Lung microvascular endothelial cell (primary cell): Measurements from ENCODE around the gene SLC44A1. TPM values are rescaled to one million over a fixed set of nuclear protein-coding genes. Genes with fewer than 3 reads are reported as not detected.

Source experiments
- DNase-seq, 2 donors: peaks; one replicate each; pipeline versions ENCODE4 v3.0.0 to v3.0.0-alpha.2; 2010; ENCODE audit warnings: low read depth in 2 of 2
- total RNA-seq: library from RNA; depleted of rRNA; stranded (reverse); fragments of >200 nt; gene quantifications from 2 replicates; pipeline ENCODE4 v1.2.1, GENCODE V29; 2014

Gene SLC44A1
- total RNA-seq, 1 donor from 2014 or later = 10.1 TPM

DNA sequence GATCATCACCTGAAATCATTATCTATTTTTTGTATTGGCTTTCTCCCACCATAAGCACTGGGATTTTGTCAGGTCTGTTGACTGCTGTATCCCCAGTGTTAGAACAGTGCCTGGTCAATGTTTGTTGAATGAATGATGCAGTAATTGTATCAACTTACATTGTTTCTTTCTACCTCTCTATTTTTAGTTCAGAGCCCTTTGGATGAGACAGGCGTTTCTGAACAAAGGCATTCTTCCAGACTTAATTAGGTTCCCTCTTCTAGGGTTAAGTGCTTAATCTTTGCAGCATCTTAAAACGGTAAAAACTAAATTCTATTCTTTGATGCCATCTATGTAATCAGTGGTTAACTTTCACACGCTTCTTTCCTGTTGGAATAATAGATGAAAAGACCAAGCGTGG, 26.3 kb downstream of the SLC44A1 start:
- no peak for DNase-seq

DNA sequence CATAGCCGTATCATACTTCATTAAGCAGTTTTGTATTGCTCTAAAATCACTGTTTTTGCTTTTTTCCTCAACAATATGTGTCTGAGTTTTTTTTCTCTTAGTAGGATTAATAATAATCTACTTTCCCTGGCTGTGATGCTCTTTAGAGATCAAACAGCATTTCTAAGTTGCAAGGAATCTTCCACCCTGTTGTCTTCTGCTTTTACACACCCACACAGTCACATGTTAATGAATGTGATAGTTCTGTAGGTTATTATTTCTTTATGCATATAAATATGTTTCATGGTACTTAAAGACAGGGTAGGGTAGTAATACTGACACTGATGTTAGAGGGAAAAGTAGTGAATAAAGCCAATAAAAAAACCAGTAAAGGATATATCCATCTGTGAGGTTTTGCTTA, 29.3 kb downstream of the SLC44A1 start:
- no peak for DNase-seq

DNA sequence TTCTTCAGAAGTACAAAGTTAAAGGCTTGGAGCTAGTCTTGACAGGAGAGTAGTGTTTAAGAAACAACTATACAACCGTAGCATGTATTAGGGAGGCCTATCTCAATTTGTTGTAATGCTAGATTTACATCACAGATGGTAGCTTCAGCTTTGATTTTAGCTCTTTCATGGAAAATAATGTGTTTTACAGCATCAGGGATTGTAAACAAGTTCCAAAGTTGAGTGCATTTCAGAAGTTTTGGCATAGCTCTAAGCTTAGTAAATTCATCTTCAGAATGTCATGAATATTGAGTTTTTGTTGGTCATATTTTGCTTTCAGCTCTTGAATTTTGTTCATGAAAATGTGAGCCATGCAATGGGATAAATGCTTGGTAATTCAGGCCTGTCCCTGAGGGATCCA, 30.7 kb downstream of the SLC44A1 start:
- DNase-seq = no peak

DNA sequence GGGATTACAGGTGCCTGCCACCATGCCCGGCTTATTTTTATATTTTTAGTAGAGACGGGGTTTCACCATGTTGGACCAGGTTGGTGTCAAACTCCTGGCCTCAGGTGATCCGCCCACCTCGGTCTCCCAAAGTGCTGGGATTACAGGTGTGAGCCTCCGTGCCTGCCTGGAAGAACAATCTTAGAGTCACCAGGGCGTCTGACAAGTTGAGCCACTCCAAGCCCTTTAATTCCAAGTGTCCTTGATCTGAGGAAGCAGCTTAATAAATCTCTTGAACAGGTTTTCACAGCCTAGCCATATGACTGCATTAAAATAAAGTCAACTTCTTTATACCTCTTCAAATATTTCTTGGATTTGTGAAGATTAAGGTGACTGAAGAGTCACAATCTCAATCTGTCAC, 31.5 kb downstream of the SLC44A1 start:
- DNase-seq = no peak

DNA sequence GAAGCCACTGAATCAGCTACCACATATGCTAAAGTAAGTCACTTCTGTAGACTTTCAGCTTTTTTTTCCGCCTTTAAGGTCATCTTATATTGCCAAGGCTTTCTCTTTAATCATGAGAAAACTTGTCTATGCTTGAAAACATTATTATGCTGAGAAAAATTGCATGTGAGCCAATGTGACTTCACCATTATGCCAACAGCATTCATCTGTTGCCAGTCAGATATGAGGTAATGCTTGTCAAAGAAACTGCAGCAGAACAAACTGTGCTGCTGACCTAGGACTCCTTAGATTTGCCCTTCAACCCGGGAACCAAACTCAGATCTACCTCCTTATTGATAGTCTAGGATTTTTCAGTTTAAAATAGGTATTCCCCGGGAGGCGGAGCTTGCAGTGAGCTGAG, 34.3 kb downstream of the SLC44A1 start:
- no peak for DNase-seq

DNA sequence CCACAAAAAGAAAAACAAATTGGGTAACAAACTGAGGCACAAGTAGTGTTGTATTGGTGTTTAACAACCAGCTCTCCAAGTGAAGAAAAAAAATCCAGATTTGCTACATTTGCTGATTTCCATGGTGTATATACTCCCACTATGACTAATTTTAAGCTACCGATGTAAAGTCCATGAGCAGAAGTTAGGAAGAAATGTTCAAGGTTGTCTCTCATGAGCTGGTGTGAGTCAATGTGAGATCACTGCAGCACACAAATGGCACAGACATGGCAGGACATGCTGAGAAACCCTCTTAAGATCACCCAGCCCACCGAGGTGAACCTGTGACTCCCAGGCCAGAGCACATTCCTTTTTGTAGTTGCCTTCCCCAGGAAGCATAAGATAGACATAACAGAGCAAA, 36.2 kb downstream of the SLC44A1 start:
- DNase-seq = peak in 1 of 2 donors; percentile 45

DNA sequence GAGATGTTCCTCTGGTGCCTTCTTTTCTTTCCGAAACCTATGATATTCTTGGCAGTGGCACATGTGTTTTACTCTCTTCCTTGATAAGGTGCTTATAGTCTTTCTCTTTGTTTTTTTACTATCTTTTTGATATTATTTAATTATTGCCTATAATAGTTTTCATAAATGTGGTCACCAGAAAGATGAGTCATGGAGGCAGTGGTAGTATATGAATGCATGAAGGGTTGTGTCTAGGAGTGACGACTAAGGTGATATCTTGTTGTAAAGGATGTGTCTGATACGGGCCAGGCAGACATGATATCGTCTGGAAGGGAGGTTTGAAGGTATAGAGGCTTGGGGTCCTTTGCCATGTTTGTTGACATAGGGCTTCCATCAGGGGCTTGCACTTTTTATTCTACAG, 36.8 kb downstream of the SLC44A1 start:
- DNase-seq = no peak

DNA sequence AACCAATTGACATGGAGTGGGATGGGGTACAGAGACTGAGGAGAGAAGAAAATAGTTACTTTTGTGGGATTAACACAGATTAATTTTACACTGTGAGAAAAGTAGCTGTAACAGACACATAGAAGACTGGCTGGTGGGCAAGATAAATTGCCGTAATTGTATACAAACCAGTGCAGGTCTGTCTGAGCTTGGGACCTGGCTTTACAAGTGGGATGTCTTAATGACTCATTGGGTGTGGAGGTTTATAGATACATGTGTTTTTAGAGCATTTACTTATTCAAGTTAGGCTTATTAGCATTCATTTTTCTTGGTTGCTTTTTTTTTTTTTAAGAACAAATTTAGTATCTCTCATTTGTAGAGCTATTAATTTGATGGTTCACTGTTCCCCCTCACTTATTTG, 37.5 kb downstream of the SLC44A1 start:
- no peak for DNase-seq

DNA sequence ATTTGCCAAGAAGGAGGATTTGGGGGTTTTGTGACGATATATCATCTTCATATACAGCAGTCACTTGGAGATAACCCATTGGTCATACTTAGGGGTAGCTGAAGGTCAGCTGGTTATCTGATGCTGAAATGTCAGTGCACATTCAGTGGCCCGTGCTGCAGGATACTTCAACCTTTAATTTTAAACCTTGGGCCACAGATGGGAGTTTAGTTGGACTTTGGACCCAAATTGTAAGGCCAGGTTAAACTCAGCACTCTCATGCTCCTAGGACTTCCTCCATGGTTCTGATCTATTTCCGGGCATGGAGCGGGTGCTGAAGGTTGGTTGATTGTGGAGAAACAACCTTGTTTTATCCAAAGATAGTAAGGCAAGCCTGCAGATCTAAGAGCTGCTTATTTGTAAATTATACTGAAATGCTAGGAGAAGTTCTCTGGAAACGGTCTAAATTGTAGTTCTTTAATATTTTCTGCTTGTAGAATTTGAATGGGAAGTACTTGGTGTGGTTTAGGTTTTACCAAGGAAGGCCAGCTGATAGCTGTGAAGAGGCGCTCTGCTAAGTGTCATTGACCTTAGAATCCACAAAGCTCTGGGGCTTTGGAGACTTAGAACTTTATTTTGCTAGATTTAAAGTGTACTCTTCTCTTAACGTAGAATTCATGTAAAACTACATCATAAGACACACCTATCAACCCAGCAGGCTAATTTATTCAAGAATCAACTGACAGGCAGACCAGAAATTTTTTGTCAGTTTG, 38.6 kb downstream of the SLC44A1 start:
- no peak for DNase-seq

DNA sequence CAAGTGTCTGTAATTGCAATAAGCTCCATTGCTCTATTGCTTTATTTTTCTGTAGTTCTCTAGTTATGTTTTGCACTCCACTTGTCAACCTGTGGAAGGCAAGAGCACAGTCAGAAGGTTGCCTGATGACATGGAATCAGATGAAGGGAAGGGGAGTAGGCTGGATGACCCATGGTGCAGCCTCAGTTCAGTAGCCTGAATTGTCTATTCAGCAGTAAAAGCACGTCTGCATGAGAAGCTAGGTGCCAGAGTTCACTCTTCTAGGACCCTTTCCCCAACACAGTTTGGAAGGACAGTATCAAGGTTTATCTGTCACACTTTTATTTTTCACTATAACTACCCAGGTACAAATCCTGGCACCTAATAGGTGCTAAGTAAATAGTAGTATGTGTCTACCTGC, 39.3 kb downstream of the SLC44A1 start:
- DNase-seq = no peak

DNA sequence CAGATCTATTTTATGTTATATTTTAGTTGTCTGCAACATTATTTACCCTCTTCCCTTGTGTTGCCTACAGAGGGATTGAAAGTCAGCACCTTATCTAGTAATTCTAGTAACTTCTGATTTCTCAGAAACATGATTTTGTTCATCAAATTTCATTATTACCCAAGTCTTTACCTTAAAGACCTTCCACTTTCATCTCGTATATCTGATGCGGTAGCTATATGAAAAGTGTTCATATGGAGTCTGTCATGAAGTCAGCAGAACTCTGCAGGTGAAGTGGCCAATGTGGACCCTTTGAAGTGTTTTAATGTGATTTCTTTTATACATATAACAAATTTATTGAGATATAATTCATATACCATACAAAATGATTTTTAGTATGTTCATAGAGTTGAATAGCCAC, 40.0 kb downstream of the SLC44A1 start:
- no peak for DNase-seq

DNA sequence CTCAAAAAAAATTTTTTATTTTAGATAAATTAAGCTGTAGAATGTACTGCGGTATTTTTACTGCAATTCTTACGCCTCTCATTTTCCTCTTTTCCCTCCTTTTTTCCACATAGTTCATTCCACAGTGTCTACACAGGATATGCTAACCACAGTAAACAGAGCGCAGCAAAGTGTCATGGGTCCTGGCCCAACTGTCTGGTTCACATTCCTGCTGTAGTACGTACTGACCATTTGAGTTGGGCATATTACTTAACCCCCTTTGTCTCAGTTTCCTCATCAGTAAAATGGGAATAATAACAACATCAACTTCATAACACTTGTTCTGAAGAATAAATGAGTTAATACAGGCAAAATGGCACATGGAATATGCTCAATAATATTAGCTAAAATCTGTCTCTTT, 41.6 kb downstream of the SLC44A1 start:
- DNase-seq = no peak

DNA sequence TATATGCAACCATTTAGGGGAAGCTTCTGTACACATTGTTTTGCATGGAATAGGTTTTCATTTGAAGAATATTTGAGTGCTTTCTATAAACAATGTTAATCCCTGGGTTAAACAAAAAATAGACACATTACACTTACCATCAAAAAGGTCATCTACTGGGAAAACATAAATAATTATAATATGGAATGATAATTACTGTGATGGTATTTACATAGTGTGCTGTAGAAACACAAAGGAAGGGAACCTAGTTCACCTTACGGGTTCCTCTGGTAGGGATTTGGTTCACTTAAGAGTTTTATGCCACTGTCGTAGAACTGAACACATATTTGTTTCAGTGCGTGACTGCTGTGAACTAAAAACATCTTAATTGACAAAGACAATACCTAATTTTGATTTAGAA, 44.9 kb downstream of the SLC44A1 start:
- DNase-seq = no peak

DNA sequence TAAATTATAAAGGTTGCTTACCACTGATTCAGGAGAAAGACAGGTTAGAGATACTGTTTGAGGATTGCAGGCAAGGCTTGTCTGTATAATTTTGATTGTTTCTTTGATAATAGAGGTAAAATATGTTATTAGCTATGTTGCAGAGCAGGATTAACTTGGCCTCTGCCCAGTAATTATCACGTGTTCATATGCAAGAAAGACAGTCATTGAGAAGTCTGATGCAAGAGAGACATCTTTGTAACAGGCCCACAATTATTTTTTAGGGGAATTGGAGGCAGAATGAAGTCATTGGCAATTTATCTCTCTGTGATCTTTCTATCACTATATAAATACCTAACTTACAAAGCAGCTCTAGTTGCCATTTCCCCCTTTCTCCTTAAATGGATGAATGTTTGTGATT, 46.0 kb downstream of the SLC44A1 start:
- no peak for DNase-seq

DNA sequence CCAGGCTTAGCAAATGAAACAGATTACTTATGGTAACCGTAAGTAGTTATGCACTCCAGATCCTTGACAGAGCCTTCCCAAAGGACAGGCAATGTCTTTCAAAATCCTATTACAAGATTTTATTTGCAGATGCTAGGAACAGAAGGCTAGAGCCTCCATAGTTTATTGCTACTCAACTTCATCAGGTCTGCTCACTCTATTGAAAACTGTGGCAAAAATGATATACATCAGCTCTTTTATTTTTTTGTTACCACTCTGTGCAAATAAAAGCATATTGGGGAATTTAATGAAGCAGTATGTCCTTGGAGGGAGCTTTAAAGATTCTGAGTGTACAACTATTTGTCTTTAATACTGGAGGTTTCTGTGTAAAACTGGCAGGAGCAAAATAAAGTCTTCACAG, 46.5 kb downstream of the SLC44A1 start:
- DNase-seq = no peak

DNA sequence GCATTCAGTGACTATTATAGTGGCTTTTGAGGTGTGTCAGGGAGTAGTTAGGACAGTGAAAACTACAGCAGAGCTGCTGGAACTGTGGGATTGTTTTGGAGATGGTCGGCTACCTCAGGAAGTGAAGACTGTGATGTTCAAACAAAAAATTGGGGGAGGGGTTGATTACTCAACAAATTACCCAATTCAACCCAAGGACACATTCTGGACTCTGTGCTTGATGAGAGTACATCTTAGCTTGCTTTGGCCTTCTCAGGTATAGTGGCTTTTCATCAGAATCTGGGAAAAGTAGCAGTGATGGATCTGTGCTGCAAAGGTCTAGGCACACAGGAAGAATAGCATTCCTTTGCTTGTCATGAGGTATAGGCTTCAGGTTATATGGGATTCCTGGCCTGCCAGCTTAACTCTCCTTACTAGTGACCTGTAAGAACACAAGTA, 47.0 kb downstream of the SLC44A1 start:
- DNase-seq = no peak

DNA sequence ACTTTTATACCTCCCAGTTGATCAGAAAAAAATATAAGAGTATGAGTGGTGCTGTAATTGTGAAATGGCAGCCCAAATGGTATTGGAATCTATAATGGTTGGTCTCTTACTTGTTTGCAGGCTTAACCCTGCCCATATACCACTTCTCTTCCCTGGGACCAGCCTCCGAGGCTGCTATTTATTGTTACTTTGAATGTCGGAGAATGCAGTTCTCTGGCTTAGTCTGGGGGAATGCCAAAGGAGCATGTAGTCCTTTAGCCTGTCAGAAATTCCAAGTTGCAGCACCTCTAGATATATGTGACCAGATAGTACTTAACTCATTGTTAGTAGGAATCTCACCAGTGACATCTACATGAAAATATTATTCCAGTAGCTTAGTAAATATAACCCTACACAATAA, 47.5 kb downstream of the SLC44A1 start:
- no peak for DNase-seq

DNA sequence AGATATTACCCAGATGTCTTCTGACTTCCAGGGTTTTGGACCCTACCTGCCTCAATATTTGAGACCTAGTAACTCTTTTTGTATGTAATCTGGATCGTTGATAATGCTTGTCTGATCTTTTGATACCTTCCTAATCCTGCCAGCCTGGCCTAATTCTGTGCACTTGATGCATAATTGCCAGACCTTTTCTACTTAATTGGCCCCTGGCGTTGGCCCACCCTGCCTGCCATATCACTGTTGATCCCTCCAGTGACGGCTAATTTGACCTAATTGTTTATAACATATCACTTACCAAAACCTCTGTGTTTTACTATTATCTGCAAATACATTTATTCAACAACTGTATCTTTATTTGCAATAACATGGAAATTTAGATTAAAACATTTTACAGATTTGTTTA, 49.0 kb downstream of the SLC44A1 start:
- DNase-seq = no peak

DNA sequence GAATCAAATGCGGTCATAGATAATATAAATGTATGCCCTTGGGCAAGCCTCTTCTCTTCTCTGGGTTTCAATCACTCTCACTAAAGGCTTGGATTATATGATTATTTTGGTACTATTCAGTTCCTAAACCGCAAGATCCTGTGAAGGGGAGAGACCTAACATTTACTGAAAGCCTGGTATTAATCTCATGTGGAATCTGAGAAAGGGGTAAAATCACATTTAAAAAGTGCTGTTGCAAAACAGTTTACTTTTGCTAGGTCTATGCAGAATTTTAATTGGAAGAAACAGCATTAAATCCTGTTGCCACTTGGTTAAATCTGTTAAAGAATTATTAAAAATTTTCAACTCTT, 50.7 kb downstream of the SLC44A1 start:
- DNase-seq = no peak

DNA sequence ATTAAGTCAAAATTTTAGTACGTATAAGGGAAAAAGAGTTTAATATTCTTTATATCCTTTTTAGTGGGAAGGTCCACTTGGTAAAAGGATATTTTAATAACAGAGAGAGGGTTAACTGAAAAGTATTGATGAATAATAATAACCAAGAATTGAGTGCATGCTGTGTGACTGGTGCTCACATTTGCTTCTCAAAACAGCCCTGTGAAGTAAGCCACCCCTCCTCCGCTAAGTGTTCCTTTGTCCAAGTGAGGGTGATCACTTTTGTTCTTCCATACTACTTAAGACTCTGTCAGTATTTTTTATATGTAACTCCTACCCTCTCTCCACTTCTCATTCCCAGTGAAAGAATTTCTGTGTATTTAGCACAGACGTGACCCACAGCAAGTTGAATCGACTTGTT, 51.5 kb downstream of the SLC44A1 start:
- DNase-seq = no peak

DNA sequence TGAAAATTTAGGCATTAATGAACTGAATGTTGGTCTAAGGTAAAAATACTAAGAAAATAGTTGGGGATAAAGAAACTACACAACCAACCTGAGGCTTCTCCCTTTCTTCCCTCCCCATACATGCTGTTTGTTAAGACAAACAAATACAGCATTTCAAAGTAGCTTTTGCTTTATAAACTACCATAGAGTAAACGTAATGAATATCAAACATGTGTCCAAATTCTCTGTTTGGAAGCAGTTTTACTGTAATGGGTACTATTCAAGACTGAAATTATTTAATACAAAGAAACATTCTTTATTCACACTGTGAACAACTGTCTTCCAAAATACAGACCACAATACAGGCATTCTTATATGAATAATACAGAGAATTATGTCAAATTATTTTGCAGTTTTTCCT, 52.0 kb downstream of the SLC44A1 start:
- DNase-seq = no peak

DNA sequence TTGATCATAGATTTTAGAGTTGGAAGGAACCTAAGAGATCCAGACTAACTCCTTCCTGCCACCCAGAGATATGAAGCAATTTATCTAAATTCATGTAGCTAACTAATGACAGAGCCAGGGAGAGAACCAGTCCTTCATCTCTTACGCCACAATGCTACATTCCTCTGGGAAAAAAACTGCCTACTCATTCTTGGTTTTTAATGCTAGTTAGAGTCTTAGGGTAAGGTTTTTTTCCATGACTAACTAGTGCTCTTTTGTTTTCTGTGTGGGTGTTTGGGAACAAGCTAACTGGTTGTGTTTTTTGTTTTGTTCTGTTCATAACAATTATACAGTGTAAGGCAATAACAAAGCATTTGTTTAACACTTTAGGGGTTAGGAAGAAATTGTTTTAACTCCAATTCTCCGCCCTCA, 52.4 kb downstream of the SLC44A1 start:
- peak; percentile 39 to 86 for DNase-seq

DNA sequence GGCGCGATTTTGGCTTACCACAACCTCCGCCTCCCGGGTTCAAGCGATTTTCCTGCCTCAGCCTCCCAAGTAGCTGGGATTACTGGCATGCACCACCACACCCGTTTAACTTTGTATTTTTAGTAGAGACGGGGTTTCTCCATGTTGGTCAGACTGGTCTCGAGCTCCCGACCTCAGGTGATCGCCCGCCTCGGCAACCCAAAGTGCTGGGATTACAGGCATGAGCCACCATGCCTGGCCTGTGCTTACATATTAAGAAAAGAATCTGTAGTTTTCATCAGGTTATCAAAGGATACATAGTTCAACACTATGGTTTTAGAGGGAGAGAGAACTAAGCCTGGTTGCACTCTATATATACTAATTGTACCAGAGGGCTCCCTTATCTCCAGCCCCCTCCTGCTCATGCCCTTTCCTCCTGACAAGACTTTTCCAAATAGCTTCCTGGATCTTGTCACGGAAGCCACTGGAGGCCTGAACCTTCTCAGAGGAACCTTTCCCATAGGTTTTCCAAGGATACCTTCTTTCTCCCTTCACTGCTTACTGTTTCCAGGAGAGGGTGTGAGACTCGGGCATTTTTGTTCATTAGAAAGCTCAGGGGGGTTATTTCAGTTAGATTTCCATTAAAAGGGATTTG, 53.1 kb downstream of the SLC44A1 start:
- no peak for DNase-seq
